HCT116 (cell line): ENCODE results near the gene MICALL2. TPM values are rescaled to one million over a fixed set of nuclear protein-coding genes. Genes with fewer than 3 reads are reported as not detected.

Source experiments
- ATAC-seq: fragments of 200-7000 bp; cut with Tn5 transposase; 2 replicates; pipeline ENCODE4 v1.9.1; 2020; ENCODE audit warnings: mild to moderate bottlenecking, moderate library complexity
- BruUV-seq: library from RNA; stranded (reverse); fragments of 400-500 nt; replicated peaks from 2 replicates; lab custom pipeline; 2021; lab: Mats Ljungman, UMichigan
- CTCF ChIA-PET: fragments of 300-600 bp; sonication (Branson Sonifier 250); formaldehyde crosslinking; loops from one replicate; lab custom pipeline; 2021; ENCODE audit warnings: antibody characterized with exemption; lab: Charles Lee
- POLR2A ChIA-PET: fragments of 300-600, 350-600 bp; sonication (Branson Sonifier 250); formaldehyde crosslinking; loops from one replicate; lab custom pipeline; 2021; ENCODE audit warnings: antibody characterized with exemption; lab: Charles Lee
- RAD21 ChIA-PET, 2 experiments: fragments of 300-600 bp; sonication (Branson Sonifier 250); formaldehyde crosslinking; loops; one replicate each; lab custom pipeline; 2023; ENCODE audit warnings: low total read pairs in 2 of 2; ENCODE audit not compliant: uncharacterized antibody in 2 of 2, unreplicated experiment in 2 of 2, low non-redundant PET in 1 of 2; lab: Charles Lee
- DNase-seq: peaks from one replicate; pipeline ENCODE4 v3.0.0-alpha.2; 2010; ENCODE audit warnings: low read depth, low spot score
- H2AFZ ChIP-seq: fragments of 200-600 bp; shearing (Covaris generic), sonication (generic); 2 replicates; pipeline ENCODE4 v1.6.1; 2017; ENCODE audit warnings: low read depth, mixed run types, mixed read lengths, antibody characterized with exemption, low read length; ENCODE audit not compliant: poor library complexity, severe bottlenecking
- H3K27ac ChIP-seq: 2 replicates; pipeline ENCODE4 v1.5.1; 2012; ENCODE audit warnings: low read depth, low read length
- H3K27me3 ChIP-seq: fragments of 200-600 bp; sonication (generic); 2 replicates; pipeline ENCODE4 v1.6.1; 2016; ENCODE audit warnings: mixed run types, low read length, mixed read lengths; ENCODE audit not compliant: insufficient read depth
- H3K36me3 ChIP-seq, 2 experiments: fragments of 200-500 bp in 1 of 2; fragments of 200-600 bp in 1 of 2; sonication (Bioruptor generic) in 1 of 2; sonication (generic) in 1 of 2; 2 replicates each; pipeline versions ENCODE4 v1.5.1 to v1.6.1; 2014 to 2016; ENCODE audit warnings: low read length in 2 of 2, inconsistent platforms in 1 of 2, mixed read lengths in 1 of 2, mixed run types in 1 of 2; ENCODE audit not compliant: insufficient read depth in 2 of 2, control insufficient read depth in 1 of 2
- H3K4me1 ChIP-seq, 2 experiments: fragments of 200-600 bp in 1 of 2; sonication (generic) in 1 of 2; 2 replicates each; pipeline versions ENCODE4 v1.5.1 to v1.6.1; 2012 to 2017; ENCODE audit warnings: low read length in 2 of 2, inconsistent platforms in 1 of 2, mild to moderate bottlenecking in 1 of 2, mixed read lengths in 1 of 2, mixed run types in 1 of 2, moderate library complexity in 1 of 2; ENCODE audit not compliant: insufficient read depth in 2 of 2, control insufficient read depth in 1 of 2
- H3K4me2 ChIP-seq: fragments of 200-600 bp; sonication (generic); 2 replicates; pipeline ENCODE4 v1.6.1; 2017; ENCODE audit warnings: mixed run types, low read length, mixed read lengths
- H3K4me3 ChIP-seq, 2 experiments: fragments of 200-600 bp in 1 of 2; sonication (generic) in 1 of 2; replicated peaks in 1 of 2; 2 replicates each; pipeline ENCODE4 v1.5.1; 2011 to 2016; ENCODE audit warnings: low read length in 2 of 2, control low read depth in 1 of 2, low read depth in 1 of 2, mild to moderate bottlenecking in 1 of 2, mixed read lengths in 1 of 2, mixed run types in 1 of 2
- H3K79me2 ChIP-seq: fragments of 200-600 bp; sonication (generic); 2 replicates; pipeline ENCODE4 v1.6.1; 2017; ENCODE audit warnings: mild to moderate bottlenecking, mixed run types, low read length, moderate library complexity, mixed read lengths; ENCODE audit not compliant: insufficient read depth
- H3K9ac ChIP-seq: fragments of 200-600 bp; sonication (generic); 2 replicates; pipeline ENCODE4 v1.6.1; 2016; ENCODE audit warnings: low read length, mixed read lengths
- H3K9me2 ChIP-seq: fragments of 200-600 bp; sonication (generic), shearing (Covaris generic); 2 replicates; pipeline ENCODE4 v1.6.1; 2017; ENCODE audit warnings: mixed run types, mild to moderate bottlenecking, moderate library complexity; ENCODE audit not compliant: insufficient read depth
- H3K9me3 ChIP-seq, 2 experiments: fragments of 200-500 bp in 1 of 2; fragments of 200-600 bp in 1 of 2; sonication (Bioruptor generic) in 1 of 2; sonication (generic) in 1 of 2; 2 replicates each; pipeline ENCODE4 v1.6.1; 2014 to 2017; ENCODE audit warnings: low read length in 2 of 2, mixed read lengths in 2 of 2, inconsistent platforms in 1 of 2, low read depth in 1 of 2, mild to moderate bottlenecking in 1 of 2, mixed run types in 1 of 2, moderate library complexity in 1 of 2; ENCODE audit not compliant: control insufficient read depth in 1 of 2, insufficient read depth in 1 of 2
- H4K20me1 ChIP-seq: fragments of 200-600 bp; sonication (generic), shearing (Covaris generic); 2 replicates; pipeline ENCODE4 v1.6.1; 2017; ENCODE audit warnings: mixed run types, mild to moderate bottlenecking, moderate library complexity; ENCODE audit not compliant: insufficient read depth
- CEBPB ChIP-seq: IDR thresholded peaks from 2 replicates; pipeline ENCODE4 v1.6.1; 2012; ENCODE audit warnings: low read depth
- EGR1 ChIP-seq: IDR thresholded peaks from 2 replicates; pipeline ENCODE4 v1.6.1; 2012; ENCODE audit warnings: low read depth
- ELF1 ChIP-seq: IDR thresholded peaks from 2 replicates; pipeline ENCODE4 v1.6.1; 2012; ENCODE audit warnings: low read depth, borderline replicate concordance
- JUND ChIP-seq: IDR thresholded peaks from 2 replicates; pipeline ENCODE4 v1.6.1; 2012
- POLR2AphosphoS5 ChIP-seq: IDR thresholded peaks from 2 replicates; pipeline ENCODE4 v1.6.1; 2011; ENCODE audit warnings: mild to moderate bottlenecking, low read depth, low read length, moderate library complexity
- SRF ChIP-seq: IDR thresholded peaks from 2 replicates; pipeline ENCODE4 v1.6.1; 2012; ENCODE audit warnings: low read depth
- ZFX ChIP-seq: fragments of 450-650 bp; IDR thresholded peaks from 2 replicates; pipeline ENCODE4 v1.6.1; 2017
- intact Hi-C: fragments of 100-400 bp; cut with micrococcal nuclease; formaldehyde crosslinking; loops from 2 replicates; pipeline ENCODE4 v1.10.0; 2022
- total RNA-seq: library from RNA; stranded (reverse); gene quantifications from one replicate; pipeline ENCODE4 v1.2.1, GENCODE V29; 2021; ENCODE audit not compliant: unreplicated experiment
- TF ChIP-seq, protein P1 (sequence below), 3 experiments: fragments of 200-600 bp in 1 of 3; sonication (generic) in 1 of 3; IDR thresholded peaks in 2 of 3; conservative IDR thresholded peaks in 1 of 3; 2 replicates each; pipeline ENCODE4 v1.5.1; 2012 to 2017; ENCODE audit warnings: low read depth in 2 of 3, low read length in 2 of 3, antibody characterized with exemption in 1 of 3, borderline replicate concordance in 1 of 3, control low read depth in 1 of 3, mild to moderate bottlenecking in 1 of 3, mixed read lengths in 1 of 3, mixed run types in 1 of 3, moderate library complexity in 1 of 3; ENCODE audit not compliant: insufficient read depth in 1 of 3
- TF ChIP-seq, protein P2 (sequence below): IDR thresholded peaks from 2 replicates; pipeline ENCODE4 v1.6.1; 2012
- TF ChIP-seq, protein P3 (sequence below): IDR thresholded peaks from 2 replicates; pipeline ENCODE4 v1.6.1; 2012
- TF ChIP-seq, protein P4 (sequence below): IDR thresholded peaks from 2 replicates; pipeline ENCODE4 v1.6.1; 2011; ENCODE audit warnings: mild to moderate bottlenecking, low read length, moderate library complexity; ENCODE audit not compliant: insufficient replicate concordance; ENCODE audit errors: extremely low read depth

MICALL2 gene
- total RNA-seq, 1 experiment from 2014 or later, result 60.7 TPM

DNA sequence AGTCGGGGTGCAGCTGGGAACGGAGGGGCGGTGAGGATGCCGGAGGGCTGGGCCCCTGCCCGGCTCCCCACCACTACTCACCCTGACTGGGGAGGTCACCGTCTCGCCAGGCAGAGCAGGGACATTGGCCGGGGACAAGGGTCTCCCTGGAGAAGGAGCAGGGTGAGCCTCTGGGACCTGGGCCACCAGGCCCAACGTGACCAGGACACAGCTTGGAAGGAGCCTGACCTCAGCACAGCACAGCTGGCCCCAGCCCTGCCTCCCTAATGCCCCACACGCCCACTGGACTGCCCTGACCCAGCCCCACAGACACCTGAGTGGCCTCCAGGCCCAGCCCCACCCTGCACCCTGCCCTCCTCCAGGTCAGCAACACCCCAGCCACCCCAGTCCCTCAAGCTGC lies 21.1 kb downstream of the MICALL2 start:
- no peak for TF ChIP-seq JUND
- no peak for TF ChIP-seq POLR2AphosphoS5
- TF ChIP-seq, protein P1, sequence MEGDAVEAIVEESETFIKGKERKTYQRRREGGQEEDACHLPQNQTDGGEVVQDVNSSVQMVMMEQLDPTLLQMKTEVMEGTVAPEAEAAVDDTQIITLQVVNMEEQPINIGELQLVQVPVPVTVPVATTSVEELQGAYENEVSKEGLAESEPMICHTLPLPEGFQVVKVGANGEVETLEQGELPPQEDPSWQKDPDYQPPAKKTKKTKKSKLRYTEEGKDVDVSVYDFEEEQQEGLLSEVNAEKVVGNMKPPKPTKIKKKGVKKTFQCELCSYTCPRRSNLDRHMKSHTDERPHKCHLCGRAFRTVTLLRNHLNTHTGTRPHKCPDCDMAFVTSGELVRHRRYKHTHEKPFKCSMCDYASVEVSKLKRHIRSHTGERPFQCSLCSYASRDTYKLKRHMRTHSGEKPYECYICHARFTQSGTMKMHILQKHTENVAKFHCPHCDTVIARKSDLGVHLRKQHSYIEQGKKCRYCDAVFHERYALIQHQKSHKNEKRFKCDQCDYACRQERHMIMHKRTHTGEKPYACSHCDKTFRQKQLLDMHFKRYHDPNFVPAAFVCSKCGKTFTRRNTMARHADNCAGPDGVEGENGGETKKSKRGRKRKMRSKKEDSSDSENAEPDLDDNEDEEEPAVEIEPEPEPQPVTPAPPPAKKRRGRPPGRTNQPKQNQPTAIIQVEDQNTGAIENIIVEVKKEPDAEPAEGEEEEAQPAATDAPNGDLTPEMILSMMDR (IDR thresholded peaks at IDR 0.05 in 2 of 3, conservative IDR thresholded peaks at IDR 0.05 in 1 of 3; ENCODE audit: borderline replicate concordance in 1 of 3, insufficient read depth in 1 of 3, low read depth in 2 of 3, low read length in 2 of 3), result no peak
- TF ChIP-seq, protein P2, sequence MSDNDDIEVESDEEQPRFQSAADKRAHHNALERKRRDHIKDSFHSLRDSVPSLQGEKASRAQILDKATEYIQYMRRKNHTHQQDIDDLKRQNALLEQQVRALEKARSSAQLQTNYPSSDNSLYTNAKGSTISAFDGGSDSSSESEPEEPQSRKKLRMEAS, result no peak
- TF ChIP-seq CEBPB, result no peak
- no peak for TF ChIP-seq ELF1
- intact Hi-C loops, result no loop called here
- ChIA-PET RAD21 (no interaction called here), CTCF (no interaction called here), POLR2A (no interaction called here)
- ATAC-seq, result no peak
- Histone ChIP-seq H4K20me1 (no peaks in the 10 kb centered on the region), H3K9me3 (no peaks in the 10 kb centered on the region), H3K4me2 (no peak overlapping the region), H3K79me2 (no peaks in the 10 kb centered on the region), H3K9ac (no peak overlapping the region), H3K27me3 (no peaks in the 10 kb centered on the region), H2AFZ (no peak overlapping the region), H3K4me1 (no peaks in the 10 kb centered on the region), H3K4me3 (no peak overlapping the region), H3K36me3 (peaks cover 0 to 10% of the 10 kb centered on the region in 2 experiments; a peak in 1 of 4 replicates), H3K27ac (no peak overlapping the region), H3K9me2 (no peaks in the 10 kb centered on the region)
- BruUV-seq, result no TSS peak
- no peak for DNase-seq

DNA sequence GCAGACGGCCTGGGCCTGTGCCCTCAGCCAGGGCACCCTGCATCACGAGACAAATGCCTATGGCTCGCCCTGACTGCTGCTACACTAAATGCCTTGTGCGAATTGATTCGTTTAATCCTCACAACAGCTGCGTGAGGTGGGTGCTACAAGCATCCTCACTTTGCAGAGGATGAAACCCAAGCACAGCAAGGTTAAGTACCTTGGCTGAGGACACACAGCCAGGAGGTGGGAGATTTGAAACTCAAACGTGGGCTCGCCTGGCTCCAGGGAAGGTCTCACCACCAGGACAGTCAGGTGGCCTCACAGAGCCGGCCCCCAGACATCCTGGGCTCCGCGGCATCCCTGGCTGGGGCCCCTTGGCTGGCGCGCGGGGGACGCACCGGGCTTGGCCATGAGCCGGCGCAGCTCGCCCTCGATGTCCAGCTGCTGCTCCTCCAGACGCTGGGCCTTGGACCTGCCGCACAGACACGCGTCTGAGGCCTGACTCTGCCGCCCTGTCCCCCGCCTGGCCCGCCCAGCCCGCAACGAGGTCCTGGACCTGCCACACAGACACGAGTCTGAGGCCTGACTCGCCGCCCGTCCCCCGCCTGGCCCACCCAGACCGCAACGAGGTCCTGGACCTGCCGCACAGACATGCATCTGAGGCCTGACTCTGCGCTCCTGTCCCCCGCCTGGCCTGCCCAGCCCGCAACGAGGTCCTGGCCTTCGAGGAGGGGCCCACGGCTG lies 22.0 kb downstream of the MICALL2 start:
- ATAC-seq (no peak), DNase-seq (no peak)
- TF ChIP-seq, protein P3, sequence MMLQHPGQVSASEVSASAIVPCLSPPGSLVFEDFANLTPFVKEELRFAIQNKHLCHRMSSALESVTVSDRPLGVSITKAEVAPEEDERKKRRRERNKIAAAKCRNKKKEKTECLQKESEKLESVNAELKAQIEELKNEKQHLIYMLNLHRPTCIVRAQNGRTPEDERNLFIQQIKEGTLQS, result no peak
- TF ChIP-seq ZFX (no peak), EGR1 (no peak), CEBPB (no peak), SRF (no peak)
- TF ChIP-seq, protein P4, sequence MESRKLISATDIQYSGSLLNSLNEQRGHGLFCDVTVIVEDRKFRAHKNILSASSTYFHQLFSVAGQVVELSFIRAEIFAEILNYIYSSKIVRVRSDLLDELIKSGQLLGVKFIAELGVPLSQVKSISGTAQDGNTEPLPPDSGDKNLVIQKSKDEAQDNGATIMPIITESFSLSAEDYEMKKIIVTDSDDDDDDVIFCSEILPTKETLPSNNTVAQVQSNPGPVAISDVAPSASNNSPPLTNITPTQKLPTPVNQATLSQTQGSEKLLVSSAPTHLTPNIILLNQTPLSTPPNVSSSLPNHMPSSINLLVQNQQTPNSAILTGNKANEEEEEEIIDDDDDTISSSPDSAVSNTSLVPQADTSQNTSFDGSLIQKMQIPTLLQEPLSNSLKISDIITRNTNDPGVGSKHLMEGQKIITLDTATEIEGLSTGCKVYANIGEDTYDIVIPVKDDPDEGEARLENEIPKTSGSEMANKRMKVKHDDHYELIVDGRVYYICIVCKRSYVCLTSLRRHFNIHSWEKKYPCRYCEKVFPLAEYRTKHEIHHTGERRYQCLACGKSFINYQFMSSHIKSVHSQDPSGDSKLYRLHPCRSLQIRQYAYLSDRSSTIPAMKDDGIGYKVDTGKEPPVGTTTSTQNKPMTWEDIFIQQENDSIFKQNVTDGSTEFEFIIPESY, result no peak
- Histone ChIP-seq H3K4me3 (no peak overlapping the region), H4K20me1 (no peaks in the 10 kb centered on the region), H3K36me3 (peaks cover 0 to 10% of the 10 kb centered on the region in 2 experiments; a peak in 1 of 4 replicates), H3K9me3 (no peaks in the 10 kb centered on the region), H3K27me3 (no peaks in the 10 kb centered on the region), H3K27ac (no peak overlapping the region), H3K9ac (no peak overlapping the region), H3K4me1 (peaks cover 0 to 4% of the 10 kb centered on the region in 2 experiments; a peak in 2 of 4 replicates), H2AFZ (no peak overlapping the region), H3K4me2 (no peak overlapping the region), H3K79me2 (no peaks in the 10 kb centered on the region), H3K9me2 (no peaks in the 10 kb centered on the region)
- RAD21 ChIA-PET, result interaction anchor here (0.6 to 0.7 kb wide), 2 partner anchors 40 to 77 kb away, joined by 4 read pairs; no protein-coding TSS in a partner anchor
- CTCF ChIA-PET, result no interaction called here
- POLR2A ChIA-PET, result no interaction called here
- intact Hi-C loops, result no loop called here
- no TSS peak for BruUV-seq
